K562 (cell line): Measurements from ENCODE around the gene ZNF350. TPM values are rescaled to one million over a fixed set of nuclear protein-coding genes. Genes with fewer than 3 reads are reported as not detected.

Experiments
- CBX3 ChIP-seq, 2 experiments: IDR thresholded peaks; 1 replicate in 1 of 2; 2 replicates in 1 of 2; pipeline ENCODE4 v1.6.1; 2012; ENCODE audit warnings: inconsistent platforms in 2 of 2, low read length in 2 of 2, borderline replicate concordance in 1 of 2, control low read depth in 1 of 2
- CGGBP1 ChIP-seq: fragments of 250-450 bp; sonication (Bioruptor Pico); IDR thresholded peaks from 2 replicates; pipeline ENCODE4 v1.9.0; 2021; ENCODE audit warnings: mild to moderate bottlenecking
- CREBBP ChIP-seq: IDR thresholded peaks from one replicate; pipeline ENCODE4 v1.6.1; 2012; ENCODE audit warnings: low read depth, mild to moderate bottlenecking, control low read depth, inconsistent platforms, low read length
- CREM ChIP-seq: IDR thresholded peaks from 2 replicates; pipeline ENCODE4 v1.6.1; 2014; ENCODE audit warnings: antibody characterized with exemption, low read depth
- HDAC8 ChIP-seq: fragments of 450-650 bp; IDR thresholded peaks from 2 replicates; pipeline ENCODE4 v1.6.1; 2016; ENCODE audit warnings: mild to moderate bottlenecking, missing genetic modification characterization, moderate library complexity, missing compliant biosample characterization
- HDGF ChIP-seq: fragments of 450-650 bp; IDR thresholded peaks from 2 replicates; pipeline ENCODE4 v1.6.1; 2016
- HIVEP1 ChIP-seq: fragments of 250-450 bp; sonication (Bioruptor Pico); IDR thresholded peaks from 2 replicates; pipeline ENCODE4 v1.4.0; 2020; ENCODE audit warnings: mild to moderate bottlenecking
- HLTF ChIP-seq: fragments of 450-650 bp; IDR thresholded peaks from 2 replicates; pipeline ENCODE4 v1.6.1; 2016
- NR4A1 ChIP-seq, 2 experiments: fragments of 250-450 bp in 1 of 2; fragments of 450-650 bp in 1 of 2; sonication (Bioruptor Pico) in 1 of 2; IDR thresholded peaks; 2 replicates each; pipeline versions ENCODE4 v1.4.0 to v1.6.1; 2016 to 2020; ENCODE audit warnings: mild to moderate bottlenecking in 2 of 2, missing compliant biosample characterization in 1 of 2, missing genetic modification characterization in 1 of 2, moderate library complexity in 1 of 2
- OTX1 ChIP-seq: fragments of 450-650 bp; formaldehyde crosslinking; IDR thresholded peaks from 2 replicates; pipeline ENCODE4 v1.4.0; 2022; ENCODE audit warnings: mild to moderate bottlenecking
- PYGO2 ChIP-seq: fragments of 450-650 bp; IDR thresholded peaks from 2 replicates; pipeline ENCODE4 v1.6.1; 2016; ENCODE audit warnings: mild to moderate bottlenecking, missing genetic modification characterization, moderate library complexity, missing compliant biosample characterization
- RBFOX2 ChIP-seq: fragments of 200-400 bp; formaldehyde crosslinking; IDR thresholded peaks from 2 replicates; pipeline ENCODE4 v1.6.1; 2017; ENCODE audit warnings: low read depth, mild to moderate bottlenecking, low read length, moderate library complexity
- THAP12 ChIP-seq: fragments of 250-450 bp; sonication (Bioruptor Pico); IDR thresholded peaks from 2 replicates; pipeline ENCODE4 v1.9.0; 2021; ENCODE audit warnings: mild to moderate bottlenecking, inconsistent platforms
- TRIM28 ChIP-seq: fragments of 450-650 bp; IDR thresholded peaks from 2 replicates; pipeline ENCODE4 v1.6.1; 2017
- ZKSCAN3 ChIP-seq: fragments of 250-450 bp; sonication (Bioruptor Pico); IDR thresholded peaks from 2 replicates; pipeline ENCODE4 v1.4.0; 2020
- ZMIZ1 ChIP-seq, 2 experiments: fragments of 150-350 bp in 1 of 2; IDR thresholded peaks; 2 replicates each; pipeline ENCODE4 v1.6.1; 2012 to 2016; ENCODE audit warnings: low read depth in 2 of 2, low read length in 2 of 2, mild to moderate bottlenecking in 1 of 2, moderate library complexity in 1 of 2
- ZNF174 ChIP-seq: fragments of 250-450 bp; sonication (Bioruptor Pico); IDR thresholded peaks from 2 replicates; pipeline ENCODE4 v1.4.0; 2020; ENCODE audit warnings: mild to moderate bottlenecking
- ZNF277 ChIP-seq: fragments of 250-450 bp; sonication (Bioruptor Pico); IDR thresholded peaks from 2 replicates; pipeline ENCODE4 v1.8.0; 2022; ENCODE audit warnings: inconsistent platforms, mild to moderate bottlenecking, moderate library complexity, borderline replicate concordance
- ZNF830 ChIP-seq: fragments of 250-450 bp; sonication (Bioruptor Pico); IDR thresholded peaks from 2 replicates; pipeline ENCODE4 v1.5.0; 2021; ENCODE audit warnings: mild to moderate bottlenecking
- polyA plus RNA-seq, 8 experiments: library from polyadenylated mRNA; depleted of rRNA in 4 of 8; stranded (reverse) in 5 of 8; unstranded in 3 of 8; fragments of >200 nt; fragmentation: Nextera tagmentation in 2 of 8; fragmentation: Illumina TruSeq in 1 of 8; extraction: Ambion mirVana in 2 of 8; extraction: Trizol in 1 of 8; gene quantifications; 2 replicates each; pipeline versions ENCODE4 v1.2.1 to v1.2.3, GENCODE V29; 2011 to 2014; ENCODE audit warnings: inconsistent platforms in 1 of 8, missing spikeins in 1 of 8
- total RNA-seq, 7 experiments: library from RNA; depleted of rRNA in 6 of 7; stranded (reverse); fragments of >200 nt in 6 of 7; fragmentation: Illumina TruSeq in 2 of 7; extraction: Trizol in 2 of 7; gene quantifications; 2 replicates each; pipeline versions ENCODE4 v1.2.1 to v1.2.3, GENCODE V29; 2011 to 2021; ENCODE audit warnings: low replicate concordance in 1 of 7
- TF ChIP-seq, protein P1 (sequence below): fragments of 450-650 bp; IDR thresholded peaks from 2 replicates; pipeline ENCODE4 v1.6.1; 2018; ENCODE audit warnings: mild to moderate bottlenecking, low read depth; ENCODE audit not compliant: partially characterized antibody

The ZNF350 gene
- total and polyA plus RNA-seq, 9 of the 15 experiments (the other 6 are each of a cell fraction or from before 2014, with no cell fraction given): 1.7 to 4.8 (median 2.9) TPM

DNA sequence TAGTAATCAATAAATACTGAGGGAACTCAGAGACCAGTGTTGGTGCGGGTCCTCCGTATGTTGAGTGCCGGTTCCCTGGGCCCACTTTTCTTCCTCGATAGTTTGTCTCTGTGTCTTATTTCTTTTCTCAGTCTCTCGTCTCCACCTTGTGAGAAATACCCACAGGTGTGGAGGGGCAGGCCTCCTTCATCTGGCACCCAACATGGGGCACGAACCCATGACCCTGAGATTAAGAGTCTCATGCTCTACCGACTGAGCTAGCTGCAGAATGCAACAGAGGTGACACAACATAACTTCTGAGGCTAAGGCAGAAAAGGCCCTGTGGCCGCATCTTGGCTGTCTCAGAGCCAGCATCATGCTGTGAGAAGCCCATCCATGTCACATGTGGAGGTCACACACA, 64.7 kb downstream of the ZNF350 start (continued):
- no peak for TF ChIP-seq ZNF277 (CRISPR knock-in tag)
- TF ChIP-seq ZKSCAN3 (CRISPR knock-in tag): no peak
- TF ChIP-seq RBFOX2: no peak
- TF ChIP-seq, protein P1, sequence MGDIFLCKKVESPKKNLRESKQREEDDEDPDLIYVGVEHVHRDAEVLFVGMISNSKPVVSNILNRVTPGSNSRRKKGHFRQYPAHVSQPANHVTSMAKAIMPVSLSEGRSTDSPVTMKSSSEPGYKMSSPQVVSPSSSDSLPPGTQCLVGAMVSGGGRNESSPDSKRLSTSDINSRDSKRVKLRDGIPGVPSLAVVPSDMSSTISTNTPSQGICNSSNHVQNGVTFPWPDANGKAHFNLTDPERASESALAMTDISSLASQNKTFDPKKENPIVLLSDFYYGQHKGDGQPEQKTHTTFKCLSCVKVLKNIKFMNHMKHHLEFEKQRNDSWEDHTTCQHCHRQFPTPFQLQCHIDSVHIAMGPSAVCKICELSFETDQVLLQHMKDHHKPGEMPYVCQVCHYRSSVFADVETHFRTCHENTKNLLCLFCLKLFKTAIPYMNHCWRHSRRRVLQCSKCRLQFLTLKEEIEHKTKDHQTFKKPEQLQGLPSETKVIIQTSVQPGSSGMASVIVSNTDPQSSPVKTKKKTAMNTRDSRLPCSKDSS: peak; percentile 20
- TF ChIP-seq HIVEP1 (CRISPR knock-in tag): no peak
- TF ChIP-seq HDAC8 (tag): no peak
- TF ChIP-seq THAP12 (CRISPR knock-in tag): no peak
- TF ChIP-seq NR4A1 (CRISPR knock-in tag; IDR thresholded peaks at IDR 0.05): no peak
- no peak for TF ChIP-seq NR4A1 (tag; IDR thresholded peaks at IDR 0.05)
- TF ChIP-seq ZMIZ1 (IDR thresholded peaks at IDR 0.05; ENCODE audit: low read depth in 2 of 2, low read length in 2 of 2): no peak
- TF ChIP-seq CGGBP1 (CRISPR knock-in tag): no peak
- peak; percentile 81; the same call in 1 of the 2 replicates for TF ChIP-seq TRIM28
- TF ChIP-seq ZNF174: no peak
- no peak for TF ChIP-seq CREM
- peak in 1 of 2 experiments; percentile 31; a peak in 1 of 3 replicates for TF ChIP-seq CBX3 (IDR thresholded peaks at IDR 0.05; ENCODE audit: borderline replicate concordance in 1 of 2, low read length in 2 of 2)
- no peak for TF ChIP-seq ZNF830 (CRISPR knock-in tag)
- TF ChIP-seq CREBBP: no peak
- no peak for TF ChIP-seq HDGF
- no peak for TF ChIP-seq HLTF
- no peak for TF ChIP-seq OTX1
- no peak for TF ChIP-seq PYGO2 (tag)
